ENCODE data around the gene ITGB1BP2.
"Not testable (repeated sequence)": the region's sequence is repeated elsewhere in the genome, so short reads cannot be mapped to it uniquely, and the experiment has no call there.

The ITGB1BP2 gene

DNA sequence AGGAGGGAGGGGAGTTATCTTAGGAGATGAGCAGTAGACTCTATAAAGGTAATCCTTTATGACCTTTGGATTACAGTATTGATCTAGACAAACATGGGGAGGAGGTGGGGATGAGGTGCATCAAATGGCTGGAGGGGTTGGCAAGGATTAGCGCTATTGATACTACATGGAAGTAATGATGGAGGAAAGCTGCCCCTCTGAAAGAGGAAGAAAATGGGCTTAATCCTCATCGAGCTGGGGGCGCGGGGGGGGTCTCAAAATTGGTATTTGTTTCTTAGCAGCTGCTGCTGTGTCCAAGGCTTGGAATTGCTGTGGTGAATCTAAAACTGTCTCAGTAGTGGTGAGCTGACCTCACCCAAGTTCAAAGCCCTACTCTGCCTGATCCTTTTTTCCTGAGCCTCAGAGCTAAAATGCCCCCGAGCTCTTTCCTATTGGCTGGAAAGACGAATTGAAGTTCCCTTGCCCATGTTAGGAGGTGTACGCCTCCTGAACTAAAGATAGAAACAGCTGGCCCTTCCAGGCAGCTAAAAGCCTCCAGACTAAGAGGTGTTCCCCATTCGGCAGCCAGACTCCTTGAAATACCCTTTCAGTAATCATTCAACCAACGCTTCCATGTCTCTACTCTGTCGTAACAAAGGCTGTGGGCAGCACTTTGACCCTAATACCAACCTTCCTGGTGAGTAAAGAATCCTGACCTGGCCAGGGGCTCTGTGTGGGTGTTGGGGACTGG lies at the start of gene ITGB1BP2:
ITGB1BP2 (plus strand) TSS at position 556 of the 730 bp plus-strand sequence; CDS start at position 613, 57 bp downstream.
- DNase-seq: no peak

DNA sequence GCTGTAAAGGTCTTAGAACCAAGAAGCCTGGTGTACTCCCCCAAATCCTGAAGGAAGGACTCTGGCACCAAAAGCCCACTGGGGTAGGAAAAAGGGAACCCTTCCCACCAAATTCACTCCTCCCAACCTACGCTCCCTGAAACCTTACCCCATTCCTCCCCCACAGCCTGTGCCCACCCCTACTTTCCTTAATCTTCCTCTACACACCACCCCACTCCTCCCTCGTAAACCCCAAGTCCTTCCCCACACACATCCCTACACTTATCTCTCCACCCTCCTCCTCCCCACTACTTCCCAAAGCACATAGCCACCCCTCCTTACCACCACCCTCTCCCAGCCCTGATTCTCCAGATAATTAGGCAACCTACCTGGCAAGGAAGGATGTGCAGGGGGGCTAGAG lies 49.3 kb upstream of the ITGB1BP2 start:
- no peak for DNase-seq

DNA sequence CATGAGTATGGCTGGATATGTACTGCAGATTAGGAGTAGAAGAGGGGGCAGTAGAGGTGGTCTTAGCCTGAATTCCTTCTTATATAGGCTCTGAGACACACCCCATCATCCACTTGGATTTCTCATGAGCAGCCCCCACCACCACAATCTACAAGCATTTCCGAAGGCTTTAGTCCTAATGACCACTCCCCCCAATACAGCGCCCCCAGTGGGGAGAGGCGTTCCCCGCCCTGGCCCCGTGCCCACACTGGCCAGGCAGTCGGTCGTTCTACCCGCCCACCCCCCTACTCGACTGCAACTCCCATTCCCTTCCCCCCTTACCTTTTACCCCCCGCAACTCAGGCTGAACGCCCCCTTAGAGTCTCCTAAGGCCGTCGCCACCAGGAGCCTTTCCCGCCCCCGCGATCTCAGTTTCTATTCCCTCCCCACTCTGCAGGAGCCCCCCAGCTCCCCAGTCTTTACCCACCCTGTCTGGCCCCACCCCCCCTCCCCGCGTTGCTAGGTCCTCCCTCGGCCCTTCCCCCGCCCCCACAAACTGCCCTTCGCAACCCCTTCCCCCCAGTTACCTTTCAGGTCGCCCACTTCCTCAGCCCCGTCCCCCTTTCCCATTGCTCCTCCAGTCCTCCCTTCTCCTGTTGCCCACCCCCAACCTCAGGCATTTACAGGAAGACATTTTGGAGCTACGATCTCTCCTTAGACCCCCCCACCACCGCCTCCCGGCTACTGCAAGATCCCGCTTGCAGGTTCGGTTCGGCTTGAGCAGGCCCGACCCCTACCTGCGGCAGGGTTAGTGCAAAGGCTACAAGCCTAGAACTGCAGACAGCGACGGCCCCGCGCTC lies 48.1 kb upstream of the ITGB1BP2 start:
- peak; percentile 68 for DNase-seq

GRCh38 chrX:71254092-71254963 lies 47.2 kb upstream of the ITGB1BP2 start, which contains the start of gene ZMYM3:
Gene ZMYM3, minus strand, starts transcription at chrX:71254140. Its CDS starts 885 bp downstream, at chrX:71253255.
- peak; percentile 90 for DNase-seq

DNA sequence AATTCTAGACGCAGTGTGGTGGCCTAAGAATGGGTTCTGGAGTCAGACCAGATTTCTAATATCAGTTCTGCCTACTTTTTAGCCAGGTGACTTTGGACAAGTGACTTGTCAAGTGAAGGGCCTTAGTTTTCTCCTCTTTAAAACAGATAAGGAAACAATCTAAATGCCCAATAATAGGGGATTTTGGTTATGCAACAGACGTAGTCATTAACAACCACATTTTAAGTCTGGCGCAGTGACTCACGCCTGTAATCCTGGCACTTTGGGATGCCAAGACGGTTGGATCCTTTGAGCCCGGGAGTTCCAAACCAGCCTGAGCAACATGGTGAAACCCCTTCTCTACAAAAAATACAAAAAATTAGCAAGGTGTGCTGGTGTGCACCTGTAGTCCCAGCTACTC lies 45.5 kb upstream of the ITGB1BP2 start:
- no peak for DNase-seq

DNA sequence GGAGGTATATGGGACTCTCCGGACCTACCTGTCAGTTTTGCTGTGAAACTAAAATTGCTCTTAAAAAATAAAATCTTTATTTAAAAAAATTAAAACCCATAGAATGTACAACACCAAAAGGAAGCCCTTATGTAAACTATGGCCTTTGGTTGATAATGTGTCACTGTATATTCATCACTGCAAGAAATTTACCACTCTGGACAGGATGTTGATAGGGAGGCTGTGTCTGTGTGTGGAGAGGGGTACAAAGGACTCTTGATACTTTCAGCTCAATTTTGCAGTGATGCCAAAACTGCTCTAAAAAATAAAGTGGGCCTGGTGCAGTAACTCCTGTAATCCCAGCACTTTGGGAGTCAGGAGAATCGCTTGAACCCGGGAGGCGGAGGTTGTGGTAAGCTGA lies 44.7 kb upstream of the ITGB1BP2 start:
- DNase-seq: no peak

GRCh38 chrX:71268624-71269023 lies 32.9 kb upstream of the ITGB1BP2 start:
- not testable (repeated sequence) for DNase-seq

DNA sequence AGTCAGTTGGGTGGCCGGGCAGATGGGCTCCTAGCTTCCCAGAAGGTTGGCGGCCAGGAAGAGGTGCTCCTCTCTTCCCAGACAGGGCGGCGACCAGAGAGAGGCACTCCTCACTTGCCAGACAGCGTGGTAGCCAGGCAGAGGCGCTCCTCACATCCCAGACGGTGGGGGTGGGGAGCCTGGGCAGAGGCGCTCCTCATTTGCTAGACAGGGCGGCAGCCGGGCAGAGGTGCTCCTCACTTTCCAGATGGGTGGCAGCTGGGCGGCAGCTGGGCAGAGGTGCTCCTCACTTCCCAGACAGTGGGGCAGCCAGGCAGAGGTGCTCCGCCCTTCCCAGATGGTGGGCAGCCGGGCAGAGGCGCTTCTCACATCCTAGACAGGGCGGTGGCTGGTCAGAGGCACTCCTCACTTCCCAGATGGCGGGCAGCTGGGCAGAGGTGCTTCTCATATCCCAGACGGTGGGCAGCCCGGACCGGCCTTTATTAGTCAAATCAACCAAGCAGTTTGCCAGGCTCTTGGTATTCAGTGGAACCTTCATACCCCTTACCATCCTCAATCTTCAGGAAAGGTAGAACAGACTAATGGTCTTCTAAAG lies 31.7 kb upstream of the ITGB1BP2 start:
- DNase-seq: no peak

GRCh38 chrX:71272313-71272712 lies 29.2 kb upstream of the ITGB1BP2 start:
- not testable (repeated sequence) for DNase-seq

- not testable (repeated sequence) for DNase-seq
These were observed 20.2 kb upstream of the ITGB1BP2 start for GRCh38 chrX:71281300-71281699.

GRCh38 chrX:71282514-71283402 lies 18.8 kb upstream of the ITGB1BP2 start:
- DNase-seq: peak; percentile 38

DNA sequence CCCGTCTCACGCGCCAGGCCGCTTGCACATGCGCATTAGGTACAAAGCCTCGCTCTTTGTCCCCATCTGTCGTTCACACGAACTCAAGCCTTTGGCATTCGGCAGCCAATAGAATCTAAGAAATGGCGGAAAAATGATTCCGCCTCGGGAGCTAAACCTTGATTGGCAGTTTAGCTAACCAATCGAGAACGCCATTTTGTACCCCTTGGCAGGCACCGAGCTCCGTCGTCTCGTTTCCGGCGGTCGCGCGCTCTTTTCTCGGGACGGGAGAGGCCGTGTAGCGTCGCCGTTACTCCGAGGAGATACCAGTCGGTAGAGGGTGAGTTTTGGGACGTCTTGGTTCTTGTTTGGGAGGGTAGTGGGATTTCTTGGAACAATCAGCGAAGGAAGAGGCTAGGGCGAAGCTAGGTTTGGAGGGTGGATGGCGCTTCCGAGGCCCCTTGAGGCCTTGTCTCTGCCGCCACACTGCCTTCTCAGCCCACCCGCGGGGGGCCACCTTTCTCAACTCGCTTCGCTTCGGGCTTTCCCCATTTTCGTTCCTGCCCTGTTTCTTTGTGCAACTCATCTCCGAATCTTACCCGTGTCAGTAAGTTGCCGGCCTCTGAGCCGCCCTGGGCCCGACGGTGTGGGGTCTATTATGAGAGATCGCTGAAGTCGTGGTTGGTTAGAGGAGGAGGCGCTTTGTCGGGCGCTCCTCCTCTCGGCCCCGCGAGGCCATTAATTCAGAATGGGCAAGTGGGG lies 18.0 kb upstream of the ITGB1BP2 start, which contains the start of gene NONO:
NONO (plus strand) TSS at position 233 of the 741 bp plus-strand sequence. CDS start 7,003 bp downstream, outside the sequence.
- DNase-seq: peak; percentile 97

DNA sequence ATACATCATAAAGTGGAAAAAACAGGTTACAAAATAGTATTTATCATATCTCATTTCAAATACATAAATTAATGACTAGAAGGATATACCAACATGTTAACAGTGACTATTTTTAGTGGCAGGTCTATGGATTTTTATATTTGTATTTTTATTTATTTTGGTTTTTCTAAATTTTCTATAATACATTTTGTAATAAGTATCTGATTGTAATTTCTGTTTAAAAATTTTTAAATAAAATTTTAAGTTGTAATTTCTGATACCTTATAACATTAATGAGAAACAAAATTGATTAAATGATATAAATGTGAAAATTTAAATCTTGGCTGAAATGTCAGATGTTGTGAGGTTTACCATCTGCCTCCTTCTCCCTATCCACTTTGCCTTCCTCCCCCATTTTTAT lies 15.6 kb upstream of the ITGB1BP2 start:
- DNase-seq: no peak

DNA sequence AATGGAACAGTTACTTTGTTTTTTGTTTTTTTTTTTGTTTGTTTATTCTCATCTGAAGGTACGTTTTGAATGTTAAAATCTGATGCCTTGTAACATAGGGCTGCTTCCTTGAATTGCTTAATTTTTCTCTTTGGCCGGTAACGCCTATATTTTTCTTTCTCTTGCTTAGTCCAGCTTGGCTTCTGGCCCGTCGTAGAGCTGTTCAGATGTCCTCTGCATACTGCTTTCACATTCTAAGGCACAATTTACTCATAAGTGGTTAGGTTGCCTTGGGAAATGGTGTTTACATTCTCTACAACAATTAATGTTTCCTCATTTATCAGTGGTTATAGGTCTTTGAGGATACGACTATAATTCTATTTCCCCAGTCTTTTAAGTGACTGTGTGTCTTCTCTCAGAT lies 10.2 kb upstream of the ITGB1BP2 start:
- DNase-seq: no peak

GRCh38 chrX:71292669-71293365 lies 8.7 kb upstream of the ITGB1BP2 start:
- no peak for DNase-seq

DNA sequence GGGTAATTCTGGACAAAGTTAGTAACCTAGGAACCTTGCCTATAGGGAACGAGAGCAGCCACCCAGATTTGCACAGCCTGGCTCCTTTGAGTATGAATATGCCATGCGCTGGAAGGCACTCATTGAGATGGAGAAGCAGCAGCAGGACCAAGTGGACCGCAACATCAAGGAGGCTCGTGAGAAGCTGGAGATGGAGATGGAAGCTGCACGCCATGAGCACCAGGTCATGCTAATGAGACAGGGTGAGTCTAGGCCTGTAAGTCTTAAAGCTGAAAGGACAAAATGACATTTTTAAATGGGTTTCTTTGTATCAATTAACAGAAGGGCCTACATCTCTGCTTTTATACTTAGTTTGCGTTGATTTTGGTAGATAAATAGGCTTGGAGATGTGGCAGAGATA lies 4.7 kb upstream of the ITGB1BP2 start:
- DNase-seq: no peak

- no peak for DNase-seq
These were observed 3.4 kb upstream of the ITGB1BP2 start for GRCh38 chrX:71298119-71298518.

GRCh38 chrX:71300064-71300463 lies 1.5 kb upstream of the ITGB1BP2 start:
- not testable (repeated sequence) for DNase-seq

GRCh38 chrX:71300495-71300894 lies 1.1 kb upstream of the ITGB1BP2 start:
- DNase-seq: not testable (repeated sequence)

All from hematopoietic multipotent progenitor cell treated with erythropoietin and hydrocortisone succinate and interleukin-3 and kit ligand, for 6 days (in vitro differentiated cells).